Measurements from ENCODE around the gene SENP5.
"Not testable (repeated sequence)": the region's sequence is repeated elsewhere in the genome, so short reads cannot be mapped to it uniquely, and the experiment has no call there.

Gene SENP5

DNA sequence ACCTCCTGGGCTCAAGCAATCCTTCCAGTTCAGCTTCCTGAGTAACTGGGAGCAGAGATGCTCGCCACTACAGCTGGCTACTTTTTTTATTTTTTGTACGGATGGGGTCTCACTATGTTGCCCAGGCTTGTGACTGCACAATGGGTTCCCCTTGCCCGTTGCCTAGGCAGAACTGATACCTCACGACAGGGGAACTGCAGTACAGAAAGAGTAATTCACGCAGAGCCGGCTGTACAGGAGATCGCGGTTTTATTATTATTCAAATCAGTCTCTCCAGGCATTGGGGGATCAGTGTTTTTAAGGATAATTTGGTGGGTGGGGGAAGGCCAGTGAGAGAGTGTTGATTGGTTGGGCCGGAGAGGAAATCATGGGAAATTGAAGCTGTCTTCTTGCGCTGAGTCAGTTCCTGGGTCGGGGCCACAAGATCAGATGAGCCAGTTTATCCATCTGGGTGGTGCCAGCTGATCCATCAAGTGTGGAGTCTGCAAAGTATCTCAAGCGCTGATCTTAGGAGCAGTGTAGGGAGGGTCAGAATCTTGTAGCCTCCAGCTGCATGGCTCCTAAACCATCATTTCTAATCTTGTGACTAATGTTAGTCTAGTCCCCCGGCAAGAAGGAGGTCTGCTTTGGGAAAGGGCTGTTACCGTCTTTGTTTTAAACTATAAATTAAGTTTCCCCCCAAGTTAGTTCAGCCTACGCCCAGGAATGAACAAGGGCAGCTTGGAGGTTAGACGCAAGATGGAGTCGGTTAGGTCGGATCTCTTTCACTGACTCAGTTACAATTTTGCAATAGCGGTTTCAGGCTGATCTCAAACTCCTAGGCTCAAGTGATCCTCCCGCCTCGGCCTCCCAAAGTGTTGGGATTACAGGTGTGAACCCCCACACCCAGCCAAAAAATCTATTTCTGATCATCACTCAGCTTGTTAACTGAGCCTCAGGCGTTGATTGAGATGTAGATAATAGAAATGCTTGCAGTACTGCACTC is 23.2 kb upstream of the SENP5 start:
- H3K4me1 ChIP-seq (ENCODE audit: control insufficient read depth, insufficient read depth, low read length); H3K27me3 ChIP-seq (ENCODE audit: control insufficient read depth, insufficient read depth, low read length); H3K27ac ChIP-seq (ENCODE audit: low read depth, low read length); H3K9ac ChIP-seq (ENCODE audit: low read length); H3K36me3 ChIP-seq (ENCODE audit: control insufficient read depth, insufficient read depth, low read length); H3K4me3 ChIP-seq (ENCODE audit: low read depth, low read length): not testable (repeated sequence)
- peaks cover 24% of the 10 kb centered on the region for H3K9me3 ChIP-seq (ENCODE audit: control insufficient read depth, insufficient read depth, low read depth, low read length)

DNA sequence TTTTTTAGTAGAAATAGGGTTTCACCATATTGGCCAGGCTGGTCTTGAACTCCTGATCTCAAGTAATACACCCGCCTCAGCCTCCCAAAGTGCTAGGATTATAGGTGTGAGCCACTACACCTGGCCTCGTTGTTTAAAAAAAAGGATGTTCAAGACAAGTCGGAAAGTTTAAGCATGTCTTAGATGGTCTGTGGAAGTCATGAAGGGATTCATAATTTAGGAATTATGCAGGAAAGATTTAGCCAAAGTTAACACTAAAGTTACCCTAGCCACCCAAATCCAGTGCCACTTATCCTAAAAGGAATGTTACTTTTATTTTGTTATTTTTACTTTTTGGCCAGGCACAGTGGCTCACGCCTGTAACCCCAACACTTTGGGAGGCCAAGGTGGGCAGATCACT is 19.3 kb upstream of the SENP5 start:
- H3K36me3 ChIP-seq (ENCODE audit: control insufficient read depth, insufficient read depth, low read length); H3K4me1 ChIP-seq (ENCODE audit: control insufficient read depth, insufficient read depth, low read length); H3K9ac ChIP-seq (ENCODE audit: low read length); H3K4me3 ChIP-seq (ENCODE audit: low read depth, low read length); H3K27ac ChIP-seq (ENCODE audit: low read depth, low read length); H3K27me3 ChIP-seq (ENCODE audit: control insufficient read depth, insufficient read depth, low read length): not testable (repeated sequence)
- peaks cover 35% of the 10 kb centered on the region for H3K9me3 ChIP-seq (ENCODE audit: control insufficient read depth, insufficient read depth, low read depth, low read length)

DNA sequence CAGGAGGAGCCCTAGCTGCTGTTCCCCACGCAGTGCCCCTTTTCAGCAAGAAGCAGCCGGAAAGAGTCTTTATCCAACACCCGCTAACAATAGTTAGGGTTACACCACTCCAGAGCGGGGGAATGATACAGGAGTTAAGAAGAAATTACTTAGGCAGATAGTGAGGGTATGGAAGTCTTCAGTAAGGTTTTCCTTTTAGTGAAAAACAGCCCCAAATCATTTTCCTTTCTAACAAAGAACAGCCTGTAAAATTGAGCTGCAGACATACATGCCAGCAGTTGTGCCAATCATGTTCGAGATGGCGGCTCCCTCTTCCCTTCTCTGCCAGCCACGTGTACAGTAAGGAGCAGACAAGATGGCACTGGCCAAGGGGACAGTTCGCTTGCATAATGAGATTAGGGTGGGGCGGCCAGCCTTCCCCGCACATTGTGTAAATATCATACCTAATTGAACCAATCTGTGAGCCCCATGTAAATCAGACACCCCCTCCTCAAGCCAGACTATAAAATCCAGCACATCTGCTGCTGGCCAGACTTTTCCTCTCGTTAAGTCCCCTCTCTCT is 18.5 kb upstream of the SENP5 start:
- Histone ChIP-seq H3K27ac (ENCODE audit: low read depth, low read length) (no peak overlapping the region), H3K4me1 (ENCODE audit: control insufficient read depth, insufficient read depth, low read length) (no peaks in the 10 kb centered on the region), H3K4me3 (ENCODE audit: low read depth, low read length) (no peak overlapping the region), H3K27me3 (ENCODE audit: control insufficient read depth, insufficient read depth, low read length) (no peaks in the 10 kb centered on the region), H3K36me3 (ENCODE audit: control insufficient read depth, insufficient read depth, low read length) (no peaks in the 10 kb centered on the region), H3K9me3 (ENCODE audit: control insufficient read depth, insufficient read depth, low read depth, low read length) (peaks cover 35% of the 10 kb centered on the region), H3K9ac (ENCODE audit: low read length) (no peak overlapping the region)

DNA sequence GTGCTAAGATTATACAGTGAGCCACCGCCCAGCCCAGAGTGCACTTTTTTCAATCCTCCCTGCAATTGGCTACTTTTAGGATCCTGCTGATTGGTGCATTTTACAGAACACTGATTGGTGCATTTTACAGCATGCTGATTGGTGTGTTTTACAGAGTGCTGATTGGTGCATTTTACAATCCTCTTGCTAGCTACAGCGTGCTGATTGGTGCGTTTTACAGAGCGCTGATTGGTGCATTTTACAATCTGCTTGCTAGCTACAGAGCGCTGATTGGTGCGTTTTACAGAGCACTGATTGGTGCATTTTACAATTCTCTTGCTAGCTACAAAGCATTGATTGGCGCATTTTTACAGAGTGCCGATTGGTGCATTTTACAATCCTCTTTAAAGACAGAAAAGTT is 4.7 kb upstream of the SENP5 start:
- not testable (repeated sequence) for H3K9me3 ChIP-seq (ENCODE audit: control insufficient read depth, insufficient read depth, low read depth, low read length); H3K27me3 ChIP-seq (ENCODE audit: control insufficient read depth, insufficient read depth, low read length)

DNA sequence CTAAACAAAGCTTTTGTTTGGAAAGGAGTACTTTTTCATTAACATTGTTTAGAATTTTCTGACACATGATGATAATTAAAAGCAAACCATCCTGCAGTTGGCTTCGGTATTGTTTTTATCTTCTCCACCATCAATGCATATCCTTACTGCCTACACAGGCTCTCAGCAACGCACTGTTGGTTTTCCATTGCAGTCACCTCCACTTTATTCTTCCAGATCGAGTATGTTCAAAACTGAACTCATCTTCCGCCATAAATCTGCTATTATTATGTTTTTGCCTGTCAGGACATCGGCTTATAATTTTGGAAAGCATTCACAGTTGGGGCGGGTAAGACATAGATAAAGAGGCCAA is 589 bp upstream of the SENP5 start:
- no peaks in the 10 kb centered on the region for H3K27me3 ChIP-seq (ENCODE audit: control insufficient read depth, insufficient read depth, low read length)
- H3K9ac ChIP-seq (ENCODE audit: low read length), result peak overlapping the region; percentile 82
- H3K4me3 ChIP-seq (ENCODE audit: low read depth, low read length), result peak overlapping the region; percentile 95
- H3K9me3 ChIP-seq (ENCODE audit: control insufficient read depth, insufficient read depth, low read depth, low read length), result no peaks in the 10 kb centered on the region
- H3K27ac ChIP-seq (ENCODE audit: low read depth, low read length), result peak overlapping the region; percentile 30; the same call in 1 of the 2 replicates
- H3K4me1 ChIP-seq (ENCODE audit: control insufficient read depth, insufficient read depth, low read length), result peaks cover 4% of the 10 kb centered on the region; the same call in 1 of the 2 replicates
- H3K36me3 ChIP-seq (ENCODE audit: control insufficient read depth, insufficient read depth, low read length), result no peaks in the 10 kb centered on the region

More for the DNA sequence above, 4.7 kb upstream of the SENP5 start:
- not testable (repeated sequence) for H3K4me1 ChIP-seq (ENCODE audit: control insufficient read depth, insufficient read depth, low read length); H3K36me3 ChIP-seq (ENCODE audit: control insufficient read depth, insufficient read depth, low read length); H3K9ac ChIP-seq (ENCODE audit: low read length); H3K27ac ChIP-seq (ENCODE audit: low read depth, low read length); H3K4me3 ChIP-seq (ENCODE audit: low read depth, low read length)

DNA sequence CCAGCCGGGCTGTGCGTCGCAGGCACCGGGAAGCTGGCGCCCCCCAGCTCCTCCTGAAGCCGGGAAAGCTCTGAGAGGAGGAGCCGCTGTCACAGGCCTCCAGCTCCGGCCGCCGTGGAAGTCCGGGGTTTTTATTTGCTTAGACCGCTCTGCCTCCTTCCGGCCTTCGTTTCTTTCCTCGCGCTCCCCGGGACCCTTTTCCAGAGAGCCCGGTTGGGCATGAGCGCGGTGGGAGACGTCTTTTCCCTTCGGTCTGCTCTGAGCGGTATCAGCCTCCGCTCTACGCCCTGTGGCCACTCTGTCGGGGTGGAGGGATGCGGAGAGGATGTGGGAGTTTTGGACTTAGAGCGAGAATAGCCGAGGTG is 559 bp downstream of the SENP5 start:
- H3K27ac ChIP-seq (ENCODE audit: low read depth, low read length), result peak overlapping the region; percentile 81; the same call in 1 of the 2 replicates
- no peaks in the 10 kb centered on the region for H3K27me3 ChIP-seq (ENCODE audit: control insufficient read depth, insufficient read depth, low read length)
- H3K36me3 ChIP-seq (ENCODE audit: control insufficient read depth, insufficient read depth, low read length), result no peaks in the 10 kb centered on the region
- no peaks in the 10 kb centered on the region for H3K9me3 ChIP-seq (ENCODE audit: control insufficient read depth, insufficient read depth, low read depth, low read length)
- H3K4me1 ChIP-seq (ENCODE audit: control insufficient read depth, insufficient read depth, low read length), result peaks cover 4% of the 10 kb centered on the region; the same call in 1 of the 2 replicates
- peak overlapping the region; percentile 95 for H3K4me3 ChIP-seq (ENCODE audit: low read depth, low read length)
- H3K9ac ChIP-seq (ENCODE audit: low read length), result peak overlapping the region; percentile 91

DNA sequence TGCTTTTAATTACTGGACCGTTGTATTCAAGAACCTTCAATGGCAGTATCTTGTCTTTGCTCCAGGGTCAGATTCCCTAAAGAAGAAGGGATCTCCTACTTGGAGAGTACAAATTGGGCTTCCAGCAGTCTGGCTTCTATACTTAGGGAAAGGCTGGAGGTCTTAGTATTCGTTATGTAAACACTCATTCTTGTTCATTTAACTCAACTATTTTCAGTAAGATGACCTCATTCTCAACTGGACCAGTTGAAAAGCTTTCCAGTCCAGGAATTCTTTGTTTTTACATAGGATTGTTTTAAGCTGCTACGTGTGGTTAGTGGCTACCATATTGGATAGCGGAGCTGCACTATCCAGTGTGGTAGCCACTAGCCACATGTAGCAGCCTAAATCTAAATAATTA is 4.6 kb downstream of the SENP5 start:
- Histone ChIP-seq H3K4me3 (ENCODE audit: low read depth, low read length) (no peak overlapping the region), H3K36me3 (ENCODE audit: control insufficient read depth, insufficient read depth, low read length) (no peaks in the 10 kb centered on the region), H3K9ac (ENCODE audit: low read length) (no peak overlapping the region), H3K27me3 (ENCODE audit: control insufficient read depth, insufficient read depth, low read length) (no peaks in the 10 kb centered on the region), H3K27ac (ENCODE audit: low read depth, low read length) (no peak overlapping the region), H3K9me3 (ENCODE audit: control insufficient read depth, insufficient read depth, low read depth, low read length) (no peaks in the 10 kb centered on the region), H3K4me1 (ENCODE audit: control insufficient read depth, insufficient read depth, low read length) (peaks cover 7% of the 10 kb centered on the region; the same call in 1 of the 2 replicates)

DNA sequence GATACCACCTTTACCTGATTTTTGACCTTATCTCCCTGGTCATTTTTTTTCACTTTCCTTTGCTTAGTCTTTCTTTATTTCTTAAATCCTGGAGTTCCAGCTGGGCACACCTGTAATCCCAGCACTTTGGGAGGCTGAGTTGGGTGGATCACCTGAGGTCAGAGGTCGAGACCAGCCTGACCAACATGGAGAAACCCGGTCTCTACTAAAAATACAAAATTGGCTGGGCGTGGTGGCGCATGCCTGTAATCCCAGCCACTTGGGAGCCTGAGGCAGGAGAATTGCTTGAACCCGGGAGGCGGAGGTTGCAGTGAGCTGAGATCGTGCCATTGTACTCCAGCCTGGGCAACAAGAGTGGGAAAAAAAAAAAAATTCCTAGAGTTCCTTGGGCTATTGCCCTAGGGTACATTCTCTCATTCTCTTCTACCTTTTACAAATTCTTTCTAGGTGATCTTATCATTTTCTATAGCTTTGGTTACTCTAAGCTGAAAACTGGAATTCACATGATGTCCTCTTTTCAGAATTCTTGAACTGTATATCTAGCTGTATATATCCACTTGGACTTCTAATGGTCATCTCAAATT is 6.9 kb downstream of the SENP5 start:
- not testable (repeated sequence) for H3K4me1 ChIP-seq (ENCODE audit: control insufficient read depth, insufficient read depth, low read length); H3K9ac ChIP-seq (ENCODE audit: low read length); H3K9me3 ChIP-seq (ENCODE audit: control insufficient read depth, insufficient read depth, low read depth, low read length); H3K27ac ChIP-seq (ENCODE audit: low read depth, low read length); H3K4me3 ChIP-seq (ENCODE audit: low read depth, low read length); H3K36me3 ChIP-seq (ENCODE audit: control insufficient read depth, insufficient read depth, low read length); H3K27me3 ChIP-seq (ENCODE audit: control insufficient read depth, insufficient read depth, low read length)

DNA sequence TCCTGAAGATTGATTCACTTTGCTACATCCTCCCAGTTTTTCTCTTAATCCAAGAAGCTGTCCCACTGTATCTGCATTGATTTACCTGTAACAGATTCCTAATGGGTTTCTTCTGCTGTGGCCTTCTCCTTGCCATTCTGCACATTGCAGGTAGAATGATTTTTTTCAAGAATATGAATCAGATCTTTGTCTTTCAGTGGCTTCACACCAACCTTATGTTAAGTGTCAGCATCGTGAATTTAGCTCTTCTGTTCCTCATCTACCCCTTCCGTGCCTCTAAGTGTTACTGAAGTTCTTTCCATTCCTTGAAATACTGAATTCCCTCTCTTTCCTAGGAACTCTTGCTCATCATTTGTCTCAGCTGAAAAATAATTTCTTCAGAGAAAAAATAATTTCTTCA is 7.5 kb downstream of the SENP5 start:
- H3K27me3 ChIP-seq (ENCODE audit: control insufficient read depth, insufficient read depth, low read length), result no peaks in the 10 kb centered on the region
- peaks cover 3% of the 10 kb centered on the region; the same call in 1 of the 2 replicates for H3K4me1 ChIP-seq (ENCODE audit: control insufficient read depth, insufficient read depth, low read length)
- H3K27ac ChIP-seq (ENCODE audit: low read depth, low read length), result no peak overlapping the region; the same call in 1 of the 2 replicates
- no peak overlapping the region for H3K9ac ChIP-seq (ENCODE audit: low read length)
- H3K36me3 ChIP-seq (ENCODE audit: control insufficient read depth, insufficient read depth, low read length), result no peaks in the 10 kb centered on the region
- H3K9me3 ChIP-seq (ENCODE audit: control insufficient read depth, insufficient read depth, low read depth, low read length), result no peaks in the 10 kb centered on the region
- no peak overlapping the region for H3K4me3 ChIP-seq (ENCODE audit: low read depth, low read length)

DNA sequence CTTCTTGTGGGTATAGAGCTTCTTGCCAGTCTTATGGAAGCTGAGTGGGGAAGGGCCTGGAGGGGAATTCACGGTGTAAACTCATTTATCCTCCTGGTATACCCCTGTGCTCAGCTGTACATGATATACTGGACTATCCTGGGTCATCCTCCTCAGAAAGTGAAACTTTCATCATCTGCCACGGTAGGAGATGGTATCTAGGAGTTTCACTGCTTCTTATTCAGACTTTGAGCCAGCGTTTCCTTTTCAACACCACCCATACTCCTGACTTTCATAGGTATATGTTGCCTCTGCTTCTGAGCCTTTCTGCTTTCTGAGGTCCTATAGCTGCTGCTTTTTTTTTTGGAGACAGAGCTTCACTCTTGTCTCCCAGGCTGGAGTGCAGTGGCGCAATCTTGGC is 15.6 kb downstream of the SENP5 start:
- Histone ChIP-seq H3K4me1 (ENCODE audit: control insufficient read depth, insufficient read depth, low read length) (no peaks in the 10 kb centered on the region), H3K27ac (ENCODE audit: low read depth, low read length) (no peak overlapping the region), H3K9me3 (ENCODE audit: control insufficient read depth, insufficient read depth, low read depth, low read length) (no peaks in the 10 kb centered on the region), H3K27me3 (ENCODE audit: control insufficient read depth, insufficient read depth, low read length) (no peaks in the 10 kb centered on the region), H3K4me3 (ENCODE audit: low read depth, low read length) (no peak overlapping the region), H3K9ac (ENCODE audit: low read length) (no peak overlapping the region), H3K36me3 (ENCODE audit: control insufficient read depth, insufficient read depth, low read length) (peaks cover 20% of the 10 kb centered on the region)

DNA sequence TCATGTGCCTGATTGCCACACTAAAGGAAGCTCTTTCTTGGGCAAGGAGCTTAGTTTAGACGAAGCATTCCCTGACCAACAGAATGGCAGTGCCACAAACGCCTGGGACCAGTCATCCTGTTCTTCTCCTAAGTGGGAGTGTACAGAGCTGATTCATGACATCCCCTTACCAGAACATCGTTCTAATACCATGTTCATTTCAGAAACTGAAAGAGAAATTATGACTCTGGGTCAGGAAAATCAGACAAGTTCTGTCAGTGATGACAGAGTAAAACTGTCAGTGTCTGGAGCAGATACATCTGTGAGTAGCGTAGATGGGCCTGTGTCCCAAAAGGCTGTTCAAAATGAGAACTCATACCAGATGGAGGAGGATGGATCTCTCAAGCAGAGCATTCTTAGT is 18.4 kb downstream of the SENP5 start:
- Histone ChIP-seq H3K4me3 (ENCODE audit: low read depth, low read length) (no peak overlapping the region), H3K27ac (ENCODE audit: low read depth, low read length) (no peak overlapping the region)

More for the DNA sequence above, 18.4 kb downstream of the SENP5 start:
- H3K36me3 ChIP-seq (ENCODE audit: control insufficient read depth, insufficient read depth, low read length), result peaks cover 27% of the 10 kb centered on the region
- no peaks in the 10 kb centered on the region for H3K4me1 ChIP-seq (ENCODE audit: control insufficient read depth, insufficient read depth, low read length)
- no peaks in the 10 kb centered on the region for H3K9me3 ChIP-seq (ENCODE audit: control insufficient read depth, insufficient read depth, low read depth, low read length)
- H3K27me3 ChIP-seq (ENCODE audit: control insufficient read depth, insufficient read depth, low read length), result no peaks in the 10 kb centered on the region
- no peak overlapping the region for H3K9ac ChIP-seq (ENCODE audit: low read length)
